ENCODE measurements around the gene ADNP.

DNA sequence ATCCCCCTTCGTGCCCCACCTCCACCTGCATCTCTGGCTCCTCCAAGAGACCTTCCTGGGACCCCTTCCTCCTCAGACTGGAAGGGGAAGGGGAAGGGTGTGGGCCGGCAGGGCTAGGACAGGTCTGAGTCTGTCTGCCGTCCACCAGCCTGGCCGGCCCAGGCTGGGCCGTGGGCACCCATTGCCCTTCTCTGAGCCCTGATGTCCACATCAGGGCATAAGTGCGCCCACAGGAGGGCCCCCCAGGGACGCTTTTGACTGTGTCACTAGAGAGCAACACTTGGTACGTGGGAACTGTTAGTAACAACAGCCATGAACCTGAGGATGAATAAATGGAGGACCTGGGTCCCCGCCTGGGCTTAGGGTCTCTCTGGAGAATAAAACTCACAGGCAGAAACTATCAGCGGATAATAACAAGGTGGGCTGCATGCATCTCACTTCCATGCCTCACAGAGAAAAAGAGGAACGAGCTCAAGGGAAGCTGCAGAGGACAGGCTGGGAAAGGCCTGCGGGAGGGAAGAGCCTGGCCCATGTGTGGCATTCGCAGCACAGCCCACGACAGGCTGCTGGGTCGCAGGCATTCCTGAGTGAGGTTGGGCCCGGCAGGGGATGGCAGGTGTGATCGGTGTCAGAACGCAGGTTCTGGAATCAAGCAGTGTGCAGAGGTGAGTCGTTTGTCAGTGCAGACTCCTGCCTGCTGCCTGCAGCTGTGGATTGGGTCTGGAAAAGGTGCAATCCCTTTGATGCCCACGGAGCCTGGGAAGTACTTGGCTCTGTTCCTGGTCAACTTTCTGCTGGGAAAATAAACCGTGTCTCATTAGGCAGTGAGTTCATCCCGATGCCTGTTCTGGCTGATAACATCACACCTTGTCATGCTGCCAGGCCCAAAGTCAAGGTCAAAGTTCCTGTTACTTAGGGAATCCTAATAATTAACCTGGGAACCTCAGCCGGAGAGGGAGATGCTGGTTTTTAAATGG lies 75.5 kb downstream of the ADNP start:
- TF ChIP-seq POLR2AphosphoS5 (IDR thresholded peaks at IDR 0.05; ENCODE audit: low read depth) (no peak), CREB1 (CRISPR knock-in tag; IDR thresholded peaks at IDR 0.05; ENCODE audit: low read depth) (no peak)
- TF ChIP-seq, protein P1, sequence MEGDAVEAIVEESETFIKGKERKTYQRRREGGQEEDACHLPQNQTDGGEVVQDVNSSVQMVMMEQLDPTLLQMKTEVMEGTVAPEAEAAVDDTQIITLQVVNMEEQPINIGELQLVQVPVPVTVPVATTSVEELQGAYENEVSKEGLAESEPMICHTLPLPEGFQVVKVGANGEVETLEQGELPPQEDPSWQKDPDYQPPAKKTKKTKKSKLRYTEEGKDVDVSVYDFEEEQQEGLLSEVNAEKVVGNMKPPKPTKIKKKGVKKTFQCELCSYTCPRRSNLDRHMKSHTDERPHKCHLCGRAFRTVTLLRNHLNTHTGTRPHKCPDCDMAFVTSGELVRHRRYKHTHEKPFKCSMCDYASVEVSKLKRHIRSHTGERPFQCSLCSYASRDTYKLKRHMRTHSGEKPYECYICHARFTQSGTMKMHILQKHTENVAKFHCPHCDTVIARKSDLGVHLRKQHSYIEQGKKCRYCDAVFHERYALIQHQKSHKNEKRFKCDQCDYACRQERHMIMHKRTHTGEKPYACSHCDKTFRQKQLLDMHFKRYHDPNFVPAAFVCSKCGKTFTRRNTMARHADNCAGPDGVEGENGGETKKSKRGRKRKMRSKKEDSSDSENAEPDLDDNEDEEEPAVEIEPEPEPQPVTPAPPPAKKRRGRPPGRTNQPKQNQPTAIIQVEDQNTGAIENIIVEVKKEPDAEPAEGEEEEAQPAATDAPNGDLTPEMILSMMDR (conservative IDR thresholded peaks at IDR 0.05; ENCODE audit: low read depth in 2 of 2): no peak
- TF ChIP-seq, protein P2, sequence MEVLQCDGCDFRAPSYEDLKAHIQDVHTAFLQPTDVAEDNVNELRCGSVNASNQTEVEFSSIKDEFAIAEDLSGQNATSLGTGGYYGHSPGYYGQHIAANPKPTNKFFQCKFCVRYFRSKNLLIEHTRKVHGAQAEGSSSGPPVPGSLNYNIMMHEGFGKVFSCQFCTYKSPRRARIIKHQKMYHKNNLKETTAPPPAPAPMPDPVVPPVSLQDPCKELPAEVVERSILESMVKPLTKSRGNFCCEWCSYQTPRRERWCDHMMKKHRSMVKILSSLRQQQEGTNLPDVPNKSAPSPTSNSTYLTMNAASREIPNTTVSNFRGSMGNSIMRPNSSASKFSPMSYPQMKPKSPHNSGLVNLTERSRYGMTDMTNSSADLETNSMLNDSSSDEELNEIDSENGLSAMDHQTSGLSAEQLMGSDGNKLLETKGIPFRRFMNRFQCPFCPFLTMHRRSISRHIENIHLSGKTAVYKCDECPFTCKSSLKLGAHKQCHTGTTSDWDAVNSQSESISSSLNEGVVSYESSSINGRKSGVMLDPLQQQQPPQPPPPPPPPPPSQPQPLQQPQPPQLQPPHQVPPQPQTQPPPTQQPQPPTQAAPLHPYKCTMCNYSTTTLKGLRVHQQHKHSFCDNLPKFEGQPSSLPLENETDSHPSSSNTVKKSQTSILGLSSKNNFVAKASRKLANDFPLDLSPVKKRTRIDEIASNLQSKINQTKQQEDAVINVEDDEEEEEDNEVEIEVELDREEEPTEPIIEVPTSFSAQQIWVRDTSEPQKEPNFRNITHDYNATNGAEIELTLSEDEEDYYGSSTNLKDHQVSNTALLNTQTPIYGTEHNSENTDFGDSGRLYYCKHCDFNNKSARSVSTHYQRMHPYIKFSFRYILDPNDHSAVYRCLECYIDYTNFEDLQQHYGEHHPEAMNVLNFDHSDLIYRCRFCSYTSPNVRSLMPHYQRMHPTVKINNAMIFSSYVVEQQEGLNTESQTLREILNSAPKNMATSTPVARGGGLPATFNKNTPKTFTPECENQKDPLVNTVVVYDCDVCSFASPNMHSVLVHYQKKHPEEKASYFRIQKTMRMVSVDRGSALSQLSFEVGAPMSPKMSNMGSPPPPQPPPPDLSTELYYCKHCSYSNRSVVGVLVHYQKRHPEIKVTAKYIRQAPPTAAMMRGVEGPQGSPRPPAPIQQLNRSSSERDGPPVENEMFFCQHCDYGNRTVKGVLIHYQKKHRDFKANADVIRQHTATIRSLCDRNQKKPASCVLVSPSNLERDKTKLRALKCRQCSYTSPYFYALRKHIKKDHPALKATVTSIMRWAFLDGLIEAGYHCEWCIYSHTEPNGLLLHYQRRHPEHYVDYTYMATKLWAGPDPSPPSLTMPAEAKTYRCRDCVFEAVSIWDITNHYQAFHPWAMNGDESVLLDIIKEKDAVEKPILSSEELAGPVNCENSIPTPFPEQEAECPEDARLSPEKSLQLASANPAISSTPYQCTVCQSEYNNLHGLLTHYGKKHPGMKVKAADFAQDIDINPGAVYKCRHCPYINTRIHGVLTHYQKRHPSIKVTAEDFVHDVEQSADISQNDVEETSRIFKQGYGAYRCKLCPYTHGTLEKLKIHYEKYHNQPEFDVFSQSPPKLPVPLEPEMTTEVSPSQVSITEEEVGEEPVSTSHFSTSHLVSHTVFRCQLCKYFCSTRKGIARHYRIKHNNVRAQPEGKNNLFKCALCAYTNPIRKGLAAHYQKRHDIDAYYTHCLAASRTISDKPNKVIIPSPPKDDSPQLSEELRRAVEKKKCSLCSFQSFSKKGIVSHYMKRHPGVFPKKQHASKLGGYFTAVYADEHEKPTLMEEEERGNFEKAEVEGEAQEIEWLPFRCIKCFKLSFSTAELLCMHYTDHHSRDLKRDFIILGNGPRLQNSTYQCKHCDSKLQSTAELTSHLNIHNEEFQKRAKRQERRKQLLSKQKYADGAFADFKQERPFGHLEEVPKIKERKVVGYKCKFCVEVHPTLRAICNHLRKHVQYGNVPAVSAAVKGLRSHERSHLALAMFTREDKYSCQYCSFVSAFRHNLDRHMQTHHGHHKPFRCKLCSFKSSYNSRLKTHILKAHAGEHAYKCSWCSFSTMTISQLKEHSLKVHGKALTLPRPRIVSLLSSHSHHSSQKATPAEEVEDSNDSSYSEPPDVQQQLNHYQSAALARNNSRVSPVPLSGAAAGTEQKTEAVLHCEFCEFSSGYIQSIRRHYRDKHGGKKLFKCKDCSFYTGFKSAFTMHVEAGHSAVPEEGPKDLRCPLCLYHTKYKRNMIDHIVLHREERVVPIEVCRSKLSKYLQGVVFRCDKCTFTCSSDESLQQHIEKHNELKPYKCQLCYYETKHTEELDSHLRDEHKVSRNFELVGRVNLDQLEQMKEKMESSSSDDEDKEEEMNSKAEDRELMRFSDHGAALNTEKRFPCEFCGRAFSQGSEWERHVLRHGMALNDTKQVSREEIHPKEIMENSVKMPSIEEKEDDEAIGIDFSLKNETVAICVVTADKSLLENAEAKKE (CRISPR knock-in tag; IDR thresholded peaks at IDR 0.05): no peak
